HFF-Myc (cell line): ENCODE measurements around the gene PRG3.

ENCODE experiments used
- DNase-seq: peaks from one replicate; pipeline ENCODE4 v3.0.0-alpha.2; 2011; ENCODE audit warnings: low read depth; ENCODE audit errors: extremely low read depth
- H3K4me3 ChIP-seq: replicated peaks from 2 replicates; pipeline ENCODE4 v1.5.1; 2011; ENCODE audit warnings: low read depth, mild to moderate bottlenecking, control low read depth, low read length
- CTCF ChIP-seq: IDR thresholded peaks from 2 replicates; pipeline ENCODE4 v1.5.1; 2012; ENCODE audit warnings: mild to moderate bottlenecking, low read depth, low read length, control low read depth; ENCODE audit errors: missing control alignments

The PRG3 gene

DNA sequence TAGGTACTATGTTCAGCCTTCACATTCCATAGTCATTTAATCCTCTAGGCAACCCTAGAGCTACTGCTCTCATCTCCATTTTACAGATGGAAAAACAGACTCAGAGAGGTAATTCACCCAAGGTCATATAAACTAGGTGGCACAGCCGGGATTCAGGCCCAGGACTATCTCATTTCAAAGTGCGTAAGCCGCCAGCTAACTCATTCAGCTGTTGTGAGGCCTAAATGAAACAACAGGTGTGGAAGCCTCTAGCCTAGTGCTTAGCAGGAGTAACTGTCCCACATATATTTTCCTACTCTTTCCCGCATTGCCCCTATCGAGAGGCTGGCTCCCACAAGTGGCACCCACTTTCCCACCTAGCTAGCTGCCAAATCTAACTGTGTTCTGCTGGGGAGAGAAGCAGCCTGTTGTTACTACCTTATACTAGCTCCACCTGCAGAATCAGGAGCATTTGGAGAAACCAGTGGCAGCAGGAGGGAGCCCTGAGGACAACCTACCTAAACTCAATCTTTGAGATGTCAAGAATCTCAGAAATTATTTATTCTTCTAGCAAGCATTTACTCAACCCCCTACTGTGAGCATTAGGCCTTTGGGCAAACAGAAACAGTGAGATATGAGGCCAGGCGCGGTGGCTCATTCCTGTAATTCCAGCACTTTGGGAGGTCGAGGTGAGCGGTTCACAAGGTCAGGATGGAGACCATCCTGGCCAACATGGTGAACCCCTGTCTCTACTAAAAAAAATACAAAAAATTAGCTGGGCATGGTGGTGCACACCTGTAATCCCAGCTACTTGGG lies 20.9 kb downstream of the PRG3 start:
- no peak for TF ChIP-seq CTCF
- no peak overlapping the region for H3K4me3 ChIP-seq
- no peak for DNase-seq

GRCh38 chr11:57359396-57359795 lies 21.6 kb downstream of the PRG3 start:
- no peak for TF ChIP-seq CTCF
- DNase-seq = no peak
- no peak overlapping the region for H3K4me3 ChIP-seq

DNA sequence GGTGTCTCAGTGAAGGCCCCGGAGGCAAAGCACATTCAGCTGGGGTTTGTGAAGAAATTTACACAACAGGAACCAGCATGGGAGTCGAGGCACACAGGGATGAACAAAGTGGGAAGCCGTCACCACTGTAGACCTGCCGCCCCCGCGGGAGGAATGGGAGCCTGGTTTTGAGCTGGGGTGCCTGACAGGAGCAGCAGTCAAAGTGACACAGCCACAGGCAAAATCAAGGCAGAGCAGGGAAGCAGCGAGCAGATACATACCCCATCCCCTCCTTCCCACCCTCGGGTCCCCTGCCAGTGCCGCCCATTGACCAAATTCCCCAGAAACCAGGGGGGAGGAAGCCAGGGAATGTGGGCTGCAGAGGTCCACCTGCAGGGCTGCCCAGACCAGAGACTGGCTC lies 22.0 kb downstream of the PRG3 start:
- no peak overlapping the region for H3K4me3 ChIP-seq
- no peak for TF ChIP-seq CTCF
- DNase-seq = no peak

DNA sequence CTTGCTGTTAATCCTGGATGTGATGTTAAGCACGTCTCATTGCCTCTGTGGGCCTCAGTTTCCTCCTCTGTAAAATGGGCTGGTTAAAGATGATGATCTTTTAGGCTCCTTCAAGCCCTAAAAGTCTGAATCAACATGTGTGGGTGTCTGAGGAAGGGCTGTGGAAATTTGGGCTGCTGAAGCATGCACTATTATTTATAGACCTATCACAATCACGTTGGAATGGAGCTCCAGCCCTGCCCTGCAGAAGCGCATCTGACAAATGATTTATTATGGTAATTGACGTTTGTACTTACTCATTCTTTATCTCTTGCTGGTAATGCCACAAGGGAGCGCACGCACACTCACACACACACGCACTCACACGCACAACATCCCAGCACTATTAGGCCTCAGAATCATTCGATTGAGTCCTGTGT lies 22.4 kb downstream of the PRG3 start:
- no peak for TF ChIP-seq CTCF
- H3K4me3 ChIP-seq = no peak overlapping the region
- no peak for DNase-seq

DNA sequence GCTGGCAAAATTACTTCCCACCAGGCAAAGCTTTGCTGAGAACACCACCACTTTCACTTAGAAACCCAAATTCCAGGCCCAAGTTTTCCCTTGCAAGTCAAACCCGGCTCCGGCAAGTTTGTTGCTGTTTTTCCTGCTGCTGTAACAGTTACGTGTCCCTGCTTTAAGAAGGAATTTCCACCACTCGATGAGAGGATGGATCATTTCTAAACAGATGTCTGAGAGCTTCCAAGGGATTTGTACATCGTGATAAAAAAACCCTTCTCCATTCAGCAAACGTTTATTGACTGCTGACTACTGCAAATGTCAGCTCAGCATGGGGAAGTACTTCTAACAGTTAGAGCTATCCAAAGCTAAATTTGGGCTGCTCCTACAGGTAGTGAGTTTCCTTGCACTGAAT lies 23.1 kb downstream of the PRG3 start:
- no peak overlapping the region for H3K4me3 ChIP-seq
- no peak for DNase-seq
- TF ChIP-seq CTCF = no peak

- no peak overlapping the region for H3K4me3 ChIP-seq
- TF ChIP-seq CTCF = no peak
- DNase-seq = no peak
These were observed 23.6 kb downstream of the PRG3 start for GRCh38 chr11:57357310-57357709.

DNA sequence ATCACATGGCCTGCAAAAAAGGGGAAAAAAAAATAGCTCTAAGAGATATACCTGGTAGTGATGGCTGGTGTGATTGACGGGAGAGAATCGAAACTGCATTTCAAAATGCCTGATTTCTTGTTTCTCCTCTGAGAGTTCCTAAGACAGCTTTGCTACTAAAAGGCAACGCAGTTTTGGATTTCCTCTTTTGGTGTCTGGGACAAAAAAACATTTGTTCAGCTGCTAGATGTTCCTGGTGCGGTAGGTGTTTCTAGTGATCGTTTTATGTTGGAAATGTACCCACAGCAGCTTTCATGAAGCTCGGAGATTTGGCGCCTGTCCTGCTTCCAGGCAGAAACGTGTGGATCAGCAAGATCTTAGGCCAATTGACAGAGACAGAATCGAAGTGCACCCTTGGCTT lies 24.7 kb downstream of the PRG3 start:
- H3K4me3 ChIP-seq = no peak overlapping the region
- no peak for DNase-seq
- TF ChIP-seq CTCF = no peak
